GM21381 (cell line): ENCODE measurements around the gene CEMIP.
A peak's percentile ranks its signal among the peaks of the same experiment; 100 is the strongest.

Experiments used
- ATAC-seq: cut with Tn5 transposase; IDR thresholded peaks from one replicate; pipeline ENCODE4 v1.9.1; 2021; ENCODE audit warnings: mild to moderate bottlenecking, moderate library complexity; ENCODE audit not compliant: unreplicated experiment

Gene CEMIP

DNA sequence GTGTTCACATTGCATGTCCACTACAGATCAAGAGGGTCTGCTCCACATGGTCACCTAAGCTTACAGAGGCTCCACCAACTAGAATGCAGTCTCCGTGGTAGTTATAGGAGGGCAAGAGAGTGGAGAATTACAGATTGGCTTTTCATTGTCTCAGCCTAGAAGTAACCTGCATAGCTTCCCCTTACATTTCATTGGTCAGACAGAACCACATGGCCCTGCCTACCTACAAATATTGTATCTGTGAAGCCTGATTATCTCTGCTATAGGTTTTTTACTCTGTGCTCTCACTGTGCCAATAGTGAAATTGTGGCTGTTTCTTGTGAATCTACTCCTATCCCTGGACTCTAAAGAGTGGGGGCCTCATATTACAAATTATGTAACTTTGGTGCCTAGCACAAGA lies 219.1 kb downstream of the CEMIP start:
- no peak for ATAC-seq

DNA sequence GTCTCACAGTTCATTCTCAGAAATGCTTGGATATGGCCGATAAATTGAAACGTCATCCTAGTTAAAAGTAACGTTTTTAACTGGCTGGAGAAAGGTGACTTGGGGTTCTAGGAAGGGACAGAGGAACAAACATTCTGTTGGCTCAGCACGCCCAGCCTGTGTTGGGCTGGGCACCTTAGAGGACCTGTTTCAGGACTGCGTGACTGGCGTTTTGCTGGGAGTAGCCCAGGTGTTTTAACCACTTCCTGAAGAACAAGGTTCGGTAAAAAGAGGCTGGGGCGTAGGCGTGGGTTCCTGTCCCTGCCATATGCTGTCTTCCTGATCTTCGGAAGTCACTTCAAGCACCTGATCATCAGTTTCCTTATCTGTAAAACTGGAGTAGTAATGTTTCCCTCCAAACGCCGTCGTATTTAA lies 220.5 kb downstream of the CEMIP start:
- ATAC-seq, result peak; percentile 32

DNA sequence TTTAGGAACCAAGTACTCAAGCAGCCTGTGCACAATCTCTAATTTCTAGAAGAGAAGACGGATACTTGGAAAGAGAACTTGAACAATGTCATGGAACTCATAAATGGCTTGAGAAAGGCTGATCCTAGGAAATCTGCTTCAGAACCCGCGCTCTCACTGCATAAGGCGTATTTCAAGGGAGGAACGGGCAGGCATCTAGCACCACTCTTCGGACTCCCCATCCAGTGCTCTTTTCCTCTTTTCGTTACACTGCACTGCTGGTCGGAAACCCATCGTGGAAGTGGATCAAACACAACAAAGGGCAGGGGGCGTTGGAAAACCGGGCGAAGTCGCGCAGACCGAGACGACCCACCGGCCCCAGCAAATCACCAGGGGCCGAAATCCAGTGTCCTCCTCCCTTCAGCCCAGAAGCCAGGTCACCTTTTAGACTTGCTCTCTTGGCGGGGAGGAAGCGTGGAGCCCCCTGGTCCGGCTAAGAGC lies 221.0 kb downstream of the CEMIP start:
- ATAC-seq, result no peak

DNA sequence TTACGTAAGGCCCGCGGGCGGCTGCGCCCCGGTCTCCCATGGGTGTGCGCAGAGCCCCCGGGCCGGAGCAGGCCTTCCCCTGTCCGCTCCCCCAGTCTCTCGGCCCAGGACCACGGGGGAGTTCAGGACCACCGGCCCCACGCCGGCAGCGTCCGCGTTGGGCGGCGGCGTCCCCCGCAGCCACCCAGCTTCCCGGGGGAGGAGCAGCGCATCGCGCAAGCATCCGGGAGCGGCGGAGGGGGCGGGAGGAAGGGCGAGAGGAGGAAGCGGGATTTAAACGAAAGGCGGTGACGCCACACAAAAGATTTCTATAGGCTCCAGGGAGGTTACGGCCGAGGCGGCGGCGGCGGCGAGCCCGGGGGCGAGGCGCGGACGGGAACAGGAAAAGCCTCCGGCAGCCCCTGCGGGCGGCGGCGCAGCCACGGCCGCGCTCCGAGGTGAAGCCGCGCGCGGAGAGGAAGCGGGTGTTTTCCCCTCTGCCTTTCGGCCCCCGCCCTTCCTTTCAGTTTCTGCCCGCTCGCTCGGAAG lies 221.5 kb downstream of the CEMIP start, which contains the start of gene TLNRD1:
TLNRD1 (plus strand) TSS at position 300 of the 528 bp plus-strand sequence. CDS start 1,349 bp downstream, outside the sequence.
- ATAC-seq, result peak; percentile 59
